HG03280 (cell line): ENCODE results near the gene SLF2.

Experiments used
- ATAC-seq: cut with Tn5 transposase; IDR thresholded peaks from one replicate; pipeline ENCODE4 v1.9.1; 2021; ENCODE audit warnings: mild to moderate bottlenecking, moderate library complexity; ENCODE audit not compliant: unreplicated experiment

The SLF2 gene

DNA sequence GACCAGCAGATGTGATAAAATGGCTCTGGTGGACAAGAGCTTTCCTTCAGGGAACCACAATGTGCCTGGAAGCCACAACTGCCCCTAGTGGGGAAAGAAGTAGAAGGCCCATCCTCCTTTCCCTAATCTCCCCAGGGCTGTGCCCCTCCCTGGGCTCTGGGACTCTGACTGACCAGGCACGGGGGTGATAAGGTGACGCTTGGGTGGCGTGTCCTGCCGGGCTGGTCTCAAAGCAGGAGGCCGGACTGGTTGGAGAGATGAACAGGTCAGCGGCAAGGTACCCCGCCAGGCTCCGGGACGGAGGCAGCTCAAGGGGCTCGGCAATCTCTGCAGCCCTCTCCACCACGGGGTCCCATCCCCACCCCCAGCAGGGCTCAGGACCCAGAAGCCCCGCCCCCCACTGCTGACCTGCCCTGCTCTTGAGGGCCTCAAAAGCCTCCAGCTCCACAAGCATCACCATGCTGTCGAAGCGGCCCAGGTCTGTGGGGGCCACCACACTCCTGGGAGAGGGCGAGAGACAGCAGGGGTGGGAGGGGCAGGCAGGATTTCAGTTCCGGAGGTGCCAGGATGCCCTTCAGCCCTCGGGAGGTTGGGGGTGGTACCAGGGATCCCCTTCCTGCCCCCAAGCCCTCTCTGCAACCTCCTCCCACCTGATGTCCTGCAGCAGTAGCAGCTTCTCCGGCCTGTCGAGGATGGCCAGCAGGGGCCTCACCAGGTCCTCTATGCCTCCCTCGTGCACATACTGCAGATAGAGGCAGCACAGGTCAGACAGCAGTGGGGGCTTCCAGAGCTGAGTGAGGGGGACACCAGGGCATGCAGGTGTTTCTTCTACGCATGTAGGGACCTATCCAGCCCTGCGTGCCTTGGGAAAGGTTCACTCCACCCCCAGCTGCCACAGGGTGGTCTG is 99.0 kb downstream of the SLF2 start:
- ATAC-seq, result no peak

DNA sequence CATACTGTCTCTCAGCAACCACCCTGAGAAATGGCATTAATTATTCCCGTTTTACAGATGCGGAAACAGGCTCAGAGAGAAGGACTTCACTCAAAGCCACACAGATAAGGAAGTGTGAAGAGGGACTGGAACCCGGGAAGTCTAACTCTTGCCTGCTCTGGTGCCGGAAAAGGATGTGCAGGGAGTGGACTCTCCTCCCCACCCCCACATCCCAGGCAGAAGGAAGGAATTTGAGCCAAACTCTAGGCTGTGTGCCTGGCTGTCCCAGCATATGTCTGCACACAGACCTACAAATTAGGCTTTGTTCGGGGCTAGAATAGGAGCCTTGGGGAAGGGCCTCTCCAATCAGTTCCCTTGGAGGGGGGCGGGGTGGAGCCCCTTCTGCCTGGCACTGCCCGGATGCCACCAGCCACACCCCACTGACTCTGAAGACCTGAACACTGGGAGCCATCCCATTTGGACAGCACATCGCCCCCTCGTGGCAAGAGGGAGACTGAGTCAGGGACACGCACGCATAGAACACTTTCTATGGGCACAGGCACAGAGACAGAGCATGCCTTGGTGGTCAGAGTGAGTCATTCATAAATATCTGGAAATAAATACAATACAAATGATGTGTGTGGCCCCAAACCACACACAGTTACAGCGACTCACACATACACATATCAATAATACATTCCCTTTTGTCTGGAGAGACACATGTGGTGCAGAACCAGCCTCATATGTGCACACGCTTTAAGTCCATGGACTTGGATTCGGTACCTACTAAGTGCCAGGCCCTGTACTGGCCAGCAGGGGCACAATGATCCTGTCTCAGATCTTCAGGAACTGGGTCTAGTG is 100.0 kb downstream of the SLF2 start:
- ATAC-seq, result peak; percentile 81

DNA sequence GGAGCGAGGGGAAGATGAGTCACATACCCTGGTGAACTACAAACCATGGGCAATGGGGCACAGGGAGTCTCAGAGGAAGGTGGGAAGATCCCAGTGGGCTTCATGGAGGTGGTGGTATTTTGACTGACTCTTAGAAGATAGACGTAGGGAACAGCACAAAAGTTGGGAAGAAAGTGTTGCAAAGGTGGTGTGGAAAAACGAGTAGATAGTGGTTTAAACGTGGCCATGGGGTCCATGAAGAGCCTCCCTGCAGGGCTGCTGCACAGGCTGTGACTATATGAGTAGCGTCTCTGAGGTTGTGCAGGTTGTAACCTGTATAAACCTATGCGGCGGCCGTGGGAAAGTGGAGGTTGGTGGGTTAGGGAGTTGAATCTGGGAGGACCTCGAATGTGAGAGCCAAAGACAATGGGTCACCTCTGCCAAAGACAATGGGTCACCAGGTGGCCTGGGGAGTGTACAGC is 100.6 kb downstream of the SLF2 start:
- no peak for ATAC-seq

DNA sequence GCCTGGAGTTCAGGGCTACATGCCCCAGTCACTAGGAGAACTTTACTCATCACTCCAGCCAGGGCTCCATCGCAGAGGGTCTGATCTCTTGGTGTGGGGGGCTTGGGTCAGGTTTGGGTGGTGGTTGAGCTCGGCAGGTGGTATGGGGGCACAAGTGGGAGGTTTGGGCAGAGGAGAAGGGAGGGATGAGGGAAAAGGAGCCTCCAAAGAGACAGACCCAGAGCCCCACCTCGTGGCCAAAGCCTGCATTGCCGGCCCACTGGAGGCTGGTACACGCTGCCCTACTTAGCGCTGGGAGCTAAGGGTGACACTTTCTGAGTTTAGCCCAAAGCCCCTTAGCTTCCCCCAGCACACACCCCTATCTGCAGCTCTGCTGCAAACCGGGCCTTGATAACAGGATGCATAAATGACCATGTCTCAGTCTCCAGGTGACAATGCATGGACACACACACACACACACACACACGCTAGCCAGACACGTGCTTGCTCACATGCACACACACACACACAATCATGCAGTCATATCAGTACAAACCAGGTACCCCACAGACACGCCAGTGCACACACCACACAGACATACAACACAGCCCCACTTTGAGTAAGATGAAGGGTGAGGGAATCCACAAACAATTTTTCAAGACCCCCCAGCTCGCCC is 101.6 kb downstream of the SLF2 start:
- no peak for ATAC-seq
